Omental fat pad (tissue), 4 donors: Measurements from ENCODE around the gene MPP2. TPM values are rescaled to one million over a fixed set of nuclear protein-coding genes. Genes with fewer than 3 reads are reported as not detected.
"Not testable (repeated sequence)": the region's sequence is repeated elsewhere in the genome, so short reads cannot be mapped to it uniquely, and the experiment has no call there.

Experiments used
- ATAC-seq: fragments of 150-250 bp; one replicate; pipeline ENCODE4 v1.9.1; 2016; ENCODE audit warnings: mild to moderate bottlenecking, moderate library complexity; ENCODE audit not compliant: low FRiP score
- DNase-seq: peaks from one replicate; pipeline ENCODE4 v3.0.0-alpha.2; 2019; ENCODE audit warnings: low spot score
- total RNA-seq, 4 donors: library from RNA; depleted of rRNA; stranded (reverse); fragments of >200 nt; gene quantifications; one replicate each; pipeline ENCODE4 v1.1.0, GENCODE V29; 2016
- TF ChIP-seq, protein P1 (sequence below), 3 donors: fragments of 450-650 bp; IDR thresholded peaks; one replicate each; pipeline ENCODE4 v1.5.1; 2016 to 2017; ENCODE audit warnings: antibody characterized with exemption in 3 of 3, mild to moderate bottlenecking in 3 of 3, moderate library complexity in 2 of 3

MPP2 gene
- total RNA-seq, 4 donors from 2014 or later, result 1.3 to 4.5 (median 3.2) TPM

DNA sequence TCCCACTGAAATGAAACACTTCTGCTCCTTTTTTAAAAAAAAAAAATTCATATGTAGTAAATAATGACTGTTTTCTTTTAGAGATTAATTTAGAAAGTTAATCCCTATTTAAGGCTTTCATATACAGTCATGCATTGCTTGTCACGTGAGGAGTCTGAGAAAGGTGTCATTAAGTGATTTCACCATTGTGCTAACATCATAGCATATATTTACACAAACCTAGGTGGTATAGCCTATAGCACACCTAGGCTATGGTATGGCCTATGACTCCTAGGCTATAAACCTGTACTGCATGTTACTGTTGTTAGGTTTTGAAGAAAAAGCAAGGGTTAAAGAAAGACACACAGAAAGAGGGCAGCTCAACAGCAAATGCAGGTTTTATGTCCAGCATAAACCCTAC lies 21.3 kb upstream of the MPP2 start:
- TF ChIP-seq, protein P1, sequence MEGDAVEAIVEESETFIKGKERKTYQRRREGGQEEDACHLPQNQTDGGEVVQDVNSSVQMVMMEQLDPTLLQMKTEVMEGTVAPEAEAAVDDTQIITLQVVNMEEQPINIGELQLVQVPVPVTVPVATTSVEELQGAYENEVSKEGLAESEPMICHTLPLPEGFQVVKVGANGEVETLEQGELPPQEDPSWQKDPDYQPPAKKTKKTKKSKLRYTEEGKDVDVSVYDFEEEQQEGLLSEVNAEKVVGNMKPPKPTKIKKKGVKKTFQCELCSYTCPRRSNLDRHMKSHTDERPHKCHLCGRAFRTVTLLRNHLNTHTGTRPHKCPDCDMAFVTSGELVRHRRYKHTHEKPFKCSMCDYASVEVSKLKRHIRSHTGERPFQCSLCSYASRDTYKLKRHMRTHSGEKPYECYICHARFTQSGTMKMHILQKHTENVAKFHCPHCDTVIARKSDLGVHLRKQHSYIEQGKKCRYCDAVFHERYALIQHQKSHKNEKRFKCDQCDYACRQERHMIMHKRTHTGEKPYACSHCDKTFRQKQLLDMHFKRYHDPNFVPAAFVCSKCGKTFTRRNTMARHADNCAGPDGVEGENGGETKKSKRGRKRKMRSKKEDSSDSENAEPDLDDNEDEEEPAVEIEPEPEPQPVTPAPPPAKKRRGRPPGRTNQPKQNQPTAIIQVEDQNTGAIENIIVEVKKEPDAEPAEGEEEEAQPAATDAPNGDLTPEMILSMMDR (IDR thresholded peaks at IDR 0.05), result no peak
- ATAC-seq, result no peak
- no peak for DNase-seq

DNA sequence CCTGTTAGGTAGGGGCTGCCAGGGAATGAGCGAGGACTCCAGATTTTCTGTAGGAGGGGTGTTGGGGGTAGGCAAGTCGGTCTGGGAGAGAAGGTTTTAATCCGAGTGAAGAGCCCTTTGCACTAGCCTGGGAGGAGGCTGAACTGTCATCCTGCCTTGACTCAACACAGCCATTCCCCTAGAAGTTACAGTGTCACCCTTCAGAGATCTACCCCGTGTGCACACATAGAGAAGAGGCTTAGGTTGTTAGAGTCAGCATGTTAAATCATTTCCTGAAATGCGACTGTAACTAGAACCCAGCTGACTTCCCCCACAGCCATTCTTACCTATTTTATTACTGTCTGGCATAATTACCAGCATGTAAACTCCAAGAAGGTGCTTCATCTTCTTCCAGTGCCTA lies 20.6 kb upstream of the MPP2 start:
- DNase-seq, ATAC-seq: not testable (repeated sequence)

DNA sequence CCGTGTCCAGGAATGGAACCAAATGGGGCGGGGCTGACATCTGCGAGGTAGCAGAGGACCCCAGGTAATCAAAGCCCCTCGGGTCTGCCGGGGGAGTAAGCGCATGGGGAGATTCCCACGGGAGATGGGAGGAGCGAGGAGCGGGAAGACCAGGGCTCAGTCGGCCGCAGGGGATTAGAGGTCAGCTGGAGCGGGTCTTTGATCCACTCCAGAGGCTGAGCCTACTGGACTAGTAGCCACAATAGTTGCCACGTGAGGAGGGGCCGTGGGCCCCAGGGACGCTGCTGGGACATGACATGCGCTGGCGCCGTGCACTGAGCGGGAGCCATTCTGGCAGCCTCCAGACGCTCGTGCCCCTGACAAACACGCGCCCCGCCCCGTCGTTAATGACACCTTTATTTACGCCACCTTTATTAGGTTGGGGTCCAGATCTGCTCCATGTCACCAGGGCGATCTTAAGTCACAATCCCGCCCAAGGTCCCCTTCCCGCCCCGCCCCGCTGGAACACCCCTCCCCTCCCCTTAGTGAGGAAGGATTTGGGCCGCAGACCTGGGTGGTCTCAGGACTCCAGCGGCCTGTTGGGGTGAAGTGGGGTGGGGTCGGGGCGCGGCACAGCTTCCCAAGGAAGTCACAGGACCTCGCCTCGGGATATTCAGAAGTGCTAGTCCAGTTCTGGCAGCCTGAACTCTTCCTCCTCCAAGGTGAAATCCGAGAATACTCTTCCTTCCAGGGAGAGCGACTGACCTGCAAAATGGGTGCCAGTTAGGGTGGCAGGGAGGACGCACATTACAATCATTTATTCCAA lies 19.9 kb upstream of the MPP2 start:
- no peak for ATAC-seq
- TF ChIP-seq, protein P1 (IDR thresholded peaks at IDR 0.05), result no peak

DNA sequence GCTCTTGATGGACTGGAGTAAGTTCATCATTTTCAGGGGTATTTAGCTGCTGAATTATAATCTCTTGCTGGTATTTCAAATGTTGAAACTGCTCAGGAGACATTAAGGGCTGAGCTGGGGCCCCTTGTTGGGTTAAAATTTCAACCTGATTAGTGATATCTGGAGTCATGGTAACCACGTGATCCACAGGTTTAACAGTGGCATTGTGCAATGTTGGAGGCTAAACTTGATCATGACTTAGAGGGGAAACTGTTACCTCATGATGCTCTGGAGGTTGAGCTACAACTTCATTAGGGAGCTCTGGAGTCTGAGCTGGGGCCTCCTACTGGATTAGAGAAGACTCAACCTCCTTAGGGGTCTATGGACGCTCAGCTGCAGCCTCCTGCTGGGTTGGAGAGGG lies 17.2 kb upstream of the MPP2 start:
- TF ChIP-seq, protein P1 (IDR thresholded peaks at IDR 0.05), result no peak
- no peak for ATAC-seq
- DNase-seq, result no peak

More for the DNA sequence above, 19.9 kb upstream of the MPP2 start:
- DNase-seq, result no peak

DNA sequence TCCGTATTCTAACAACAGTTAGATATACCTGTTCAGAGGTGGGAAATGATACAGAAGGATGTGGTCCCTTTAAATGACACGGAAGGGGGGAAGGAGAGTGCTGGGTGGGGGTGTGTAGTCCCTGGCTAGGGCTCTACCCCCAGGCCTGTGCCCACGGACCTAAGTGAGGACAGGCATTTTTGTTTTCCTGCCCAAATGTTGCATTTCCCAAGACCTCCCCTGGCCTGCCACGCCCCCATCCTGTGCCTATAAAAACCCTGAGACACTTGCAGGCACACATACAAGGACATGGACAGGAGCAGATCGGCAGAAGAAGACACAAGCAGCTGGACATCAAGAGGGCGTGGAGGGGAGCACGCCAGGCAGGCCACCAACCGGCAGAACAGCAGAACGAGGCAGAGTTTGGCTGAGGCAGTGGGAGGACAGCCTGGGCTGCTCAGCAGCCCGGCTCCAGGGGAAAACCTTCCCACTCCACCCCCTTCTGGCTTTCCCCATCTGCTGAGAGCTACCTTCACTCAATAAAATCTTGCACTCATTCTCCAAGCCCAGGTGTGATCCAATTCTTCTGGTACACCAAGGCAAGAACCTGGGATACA lies 13.3 kb upstream of the MPP2 start:
- DNase-seq (no peak), ATAC-seq (no peak)
- TF ChIP-seq, protein P1 (IDR thresholded peaks at IDR 0.05), result no peak

DNA sequence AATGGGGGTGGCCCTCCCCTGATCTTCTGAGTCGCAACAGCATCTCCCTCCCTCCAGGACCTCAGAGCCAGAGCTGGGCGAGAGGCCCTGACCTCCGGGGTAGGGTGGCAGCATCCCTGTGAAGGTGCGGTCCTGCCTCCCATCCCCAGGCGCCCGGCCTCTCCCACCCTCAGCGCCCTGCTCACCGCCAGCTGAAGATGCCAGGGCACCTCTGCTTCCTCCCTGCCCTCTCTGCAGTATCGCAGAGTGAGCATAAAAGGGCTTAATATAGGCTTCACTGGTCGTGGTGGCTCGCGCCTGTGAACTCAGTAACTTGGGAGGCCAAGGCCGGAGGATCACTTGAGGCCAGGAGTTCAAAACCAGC lies 10.7 kb upstream of the MPP2 start:
- DNase-seq, result no peak
- no peak for ATAC-seq
- TF ChIP-seq, protein P1 (IDR thresholded peaks at IDR 0.05), result no peak

DNA sequence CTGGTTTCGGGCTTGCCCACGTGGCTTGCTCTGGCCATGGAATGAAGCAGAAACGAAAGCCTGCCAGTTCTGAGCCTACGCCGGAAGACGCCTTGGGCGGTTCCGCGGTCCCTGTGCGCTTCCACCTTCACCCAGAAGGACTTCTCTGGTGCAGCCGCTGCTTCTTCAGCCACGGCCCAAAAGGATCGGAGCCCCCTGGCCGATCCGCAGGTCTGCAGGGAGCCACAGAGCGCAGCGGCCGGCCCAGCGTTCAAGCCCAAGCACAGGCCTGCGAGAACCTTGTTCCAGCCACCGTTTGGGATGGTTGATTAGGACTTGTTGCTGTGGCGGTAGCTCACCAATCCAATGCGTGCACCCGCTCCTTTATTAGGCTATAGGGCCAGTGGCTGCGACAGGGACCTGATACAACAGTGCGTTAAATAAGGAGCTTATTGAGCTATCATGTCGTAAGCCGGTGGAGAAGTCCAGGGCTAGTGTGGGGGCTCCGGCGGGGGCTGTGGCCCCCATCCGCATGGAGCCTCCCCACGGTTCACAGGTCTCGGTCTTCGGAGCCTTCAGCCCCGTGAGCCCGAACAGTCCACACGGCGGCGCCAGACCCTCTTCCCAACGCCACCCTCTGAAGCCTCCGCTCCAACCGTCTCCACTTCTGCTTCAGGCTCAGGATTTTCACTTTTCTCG lies 10.2 kb upstream of the MPP2 start:
- ATAC-seq, result no peak
- DNase-seq, result no peak
- TF ChIP-seq, protein P1 (IDR thresholded peaks at IDR 0.05), result no peak
